Measurements from ENCODE around the gene ZNF729.
"Not testable (repeated sequence)": the region's sequence is repeated elsewhere in the genome, so short reads cannot be mapped to it uniquely, and the experiment has no call there.

The ZNF729 gene

DNA sequence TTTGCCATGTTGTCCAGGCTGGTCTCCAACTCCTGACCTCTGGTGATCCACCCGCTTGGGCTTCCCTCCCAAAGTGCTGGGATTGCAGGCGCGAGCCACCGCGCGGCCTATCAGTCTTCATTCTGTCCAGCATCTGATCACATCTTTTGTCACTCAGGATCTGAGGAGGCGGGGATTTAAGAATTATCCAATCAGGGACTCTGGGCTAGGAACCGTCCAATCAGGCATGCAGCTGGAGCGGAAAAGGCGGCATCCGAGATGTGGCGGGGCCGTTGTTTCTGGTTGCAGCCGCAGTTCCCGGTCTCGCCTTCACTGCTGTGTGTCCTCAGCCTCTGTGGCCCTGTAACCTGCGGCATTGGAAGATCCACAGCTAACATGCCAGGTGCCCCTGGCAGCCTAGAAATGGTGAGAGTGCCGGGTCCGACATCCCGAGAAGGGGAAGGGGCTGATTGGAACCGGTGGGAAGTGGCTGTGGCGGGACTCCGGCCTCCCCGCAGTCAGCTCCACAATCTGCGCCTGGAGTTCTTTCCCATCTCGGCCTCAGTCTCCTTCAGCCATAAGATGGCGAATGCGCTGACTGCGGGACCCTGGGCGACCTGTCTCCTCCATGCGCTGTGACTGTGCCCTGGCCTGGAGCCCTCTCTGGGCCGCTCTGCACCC is at the start of gene ZNF729:
Gene ZNF729 (plus strand): TSS at position 291 of the 660 bp plus-strand sequence. CDS start 85 bp downstream, at position 376.
- no peak for DNase-seq (ENCODE audit: low read depth in 2 of 3, low spot score in 2 of 3)

DNA sequence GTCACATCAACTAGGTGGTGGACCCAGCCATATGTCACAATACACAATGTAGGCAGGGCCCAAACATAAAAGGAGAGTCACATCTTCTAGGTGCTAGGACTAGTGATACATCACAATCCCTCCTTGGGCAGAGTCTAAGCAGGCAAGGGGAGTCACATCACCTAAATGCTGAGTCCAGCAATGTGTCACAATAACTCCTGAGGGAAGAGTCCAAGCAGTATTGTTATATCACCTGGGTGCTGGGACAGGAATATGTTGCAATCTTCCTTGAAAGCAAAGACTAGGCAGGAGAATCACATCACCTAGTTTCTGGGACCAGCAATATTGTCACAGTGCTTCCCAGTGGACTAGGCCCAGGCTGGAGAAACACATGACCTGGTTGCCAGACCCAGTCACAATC is 29.4 kb upstream of the ZNF729 start:
- DNase-seq (ENCODE audit: low read depth in 2 of 3, low spot score in 2 of 3): no peak

DNA sequence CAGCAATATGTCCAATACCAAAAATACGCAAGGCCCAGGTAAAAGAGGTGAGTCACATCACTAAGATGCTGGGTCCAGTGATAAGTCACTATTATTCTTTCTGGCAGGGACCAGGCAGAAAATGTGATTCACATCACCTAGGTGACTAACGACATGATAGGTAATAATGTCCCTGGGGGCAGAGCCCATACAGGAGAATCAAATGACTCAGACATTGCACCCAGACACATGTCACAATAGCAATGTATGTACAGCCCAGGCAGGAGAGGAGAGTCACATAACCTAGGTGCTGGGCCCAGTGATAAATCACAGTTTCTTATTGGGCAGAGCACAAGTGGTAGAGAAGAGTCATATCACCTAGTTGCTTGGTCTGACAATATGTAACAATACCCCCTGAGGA is 28.9 kb upstream of the ZNF729 start:
- no peak for DNase-seq (ENCODE audit: low read depth in 2 of 3, low spot score in 2 of 3)

DNA sequence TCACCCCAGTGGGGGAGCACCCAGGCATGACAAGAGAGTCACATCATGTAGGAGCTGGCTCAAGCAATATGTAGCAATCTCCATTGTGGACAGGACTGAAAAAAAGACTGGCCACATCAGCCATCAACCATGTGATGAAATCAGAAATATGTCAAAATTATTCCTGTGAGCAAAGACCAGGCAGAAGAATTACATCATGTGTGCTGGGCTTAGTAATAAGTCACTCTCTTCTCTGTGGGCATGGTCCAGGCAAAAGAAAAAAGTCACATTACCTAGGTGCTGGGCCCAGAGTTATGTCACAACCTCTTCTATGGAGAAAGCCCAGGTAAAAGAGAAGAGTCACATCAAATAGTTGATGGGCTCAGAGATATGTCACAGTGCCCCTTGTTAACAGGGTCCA is 28.3 kb upstream of the ZNF729 start:
- DNase-seq (ENCODE audit: low read depth in 2 of 3, low spot score in 2 of 3): no peak

DNA sequence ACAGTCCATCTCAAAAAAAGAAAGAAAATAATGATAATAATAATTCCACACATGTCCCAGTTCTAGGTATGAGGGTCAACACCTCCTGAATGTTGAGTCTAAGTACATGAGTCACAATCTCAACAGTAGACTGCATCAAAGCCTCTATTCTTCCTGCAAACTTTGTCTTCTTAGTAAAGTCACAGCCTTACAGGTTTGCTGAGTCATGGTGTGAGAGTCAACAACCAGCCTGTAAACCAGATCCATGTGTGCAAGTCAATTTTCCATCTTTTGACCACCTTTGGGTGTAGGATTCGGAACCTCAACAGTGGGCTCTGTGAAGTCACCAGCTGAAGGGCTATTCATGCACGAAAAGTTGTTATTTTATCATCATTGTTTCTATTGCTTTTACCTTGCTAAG is 25.7 kb upstream of the ZNF729 start:
- DNase-seq (ENCODE audit: low read depth in 2 of 3, low spot score in 2 of 3): no peak

DNA sequence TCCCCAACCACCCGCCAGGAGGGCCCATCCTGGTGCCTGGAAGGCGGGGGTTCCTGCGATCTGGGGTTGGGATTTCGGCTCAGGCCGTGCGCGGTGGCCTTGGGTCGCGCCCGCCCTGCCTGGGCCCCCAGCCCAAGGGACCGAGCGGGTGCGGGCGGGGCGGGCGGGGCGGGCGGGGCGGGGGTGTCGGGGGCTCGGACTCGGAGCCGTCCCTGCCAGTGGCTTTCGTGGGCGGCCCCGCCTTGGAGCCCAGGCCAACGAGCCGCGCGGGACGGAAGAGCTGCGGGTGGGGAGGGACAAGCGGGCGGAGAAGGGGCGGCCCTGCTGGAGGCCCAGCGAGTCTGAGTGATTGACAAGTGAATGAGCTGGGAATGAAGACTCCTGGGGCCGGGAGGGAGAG is 24.6 kb upstream of the ZNF729 start:
- no peak for DNase-seq (ENCODE audit: low read depth in 2 of 3, low spot score in 2 of 3)

DNA sequence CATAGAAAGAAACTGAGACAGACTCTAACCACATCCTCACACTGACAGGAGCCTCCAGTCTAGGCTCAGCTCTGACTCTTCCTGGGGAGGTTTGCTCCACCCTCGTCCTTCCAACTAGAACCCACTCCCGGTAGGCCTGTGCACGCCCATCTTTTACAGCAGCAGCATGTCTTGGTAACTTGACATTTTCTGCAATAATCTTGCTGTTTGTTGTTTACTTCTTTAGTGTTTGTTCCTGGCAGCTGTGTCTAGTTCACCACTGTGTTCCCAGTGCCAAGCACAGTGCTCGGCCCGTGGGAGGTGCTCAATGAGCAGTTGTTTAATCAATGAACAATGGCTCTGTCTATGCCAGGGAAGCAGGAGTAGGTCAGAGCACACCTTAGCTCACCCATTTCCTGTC is 23.1 kb upstream of the ZNF729 start:
- no peak for DNase-seq (ENCODE audit: low read depth in 2 of 3, low spot score in 2 of 3)

DNA sequence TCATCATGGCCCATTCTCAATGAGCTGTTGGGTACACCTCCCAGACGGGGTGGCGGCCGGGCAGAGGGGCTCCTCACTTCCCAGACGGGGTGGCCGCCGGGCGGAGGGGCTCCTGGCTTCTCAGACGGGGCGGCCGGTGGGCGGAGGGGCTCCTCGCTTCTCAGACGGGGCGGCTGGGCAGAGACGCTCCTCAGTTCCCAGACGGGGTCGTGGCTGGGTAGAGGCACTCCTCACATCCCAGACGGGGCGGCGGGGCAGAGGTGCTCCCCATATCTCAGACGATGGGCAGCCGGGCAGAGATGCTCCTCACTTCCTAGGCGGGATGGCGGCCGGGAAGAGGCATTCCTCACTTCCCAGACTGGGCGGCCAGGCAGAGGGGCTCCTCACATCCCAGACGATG is 35.3 kb downstream of the ZNF729 start:
- not testable (repeated sequence) for DNase-seq (ENCODE audit: low read depth in 2 of 3, low spot score in 2 of 3)

DNA sequence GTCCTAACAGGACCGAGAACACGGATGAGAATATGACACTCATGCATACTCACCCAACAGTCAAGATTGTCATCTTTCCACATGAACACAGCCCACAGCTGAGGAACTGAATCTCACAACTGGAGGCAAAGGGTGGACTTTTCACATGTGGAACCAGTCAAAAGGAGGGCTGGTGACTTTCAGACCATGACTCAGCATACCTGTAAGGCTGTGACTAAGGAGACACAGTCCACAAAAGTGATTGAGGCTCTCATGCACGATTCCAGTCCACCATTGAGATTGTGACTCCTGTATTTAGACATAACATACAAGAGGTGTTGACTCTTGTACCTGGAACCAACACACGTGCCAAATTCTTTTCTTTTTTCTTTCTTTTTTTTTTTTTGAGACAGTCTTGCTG is 40.0 kb downstream of the ZNF729 start:
- no peak for DNase-seq (ENCODE audit: low read depth in 2 of 3, low spot score in 2 of 3)

DNA sequence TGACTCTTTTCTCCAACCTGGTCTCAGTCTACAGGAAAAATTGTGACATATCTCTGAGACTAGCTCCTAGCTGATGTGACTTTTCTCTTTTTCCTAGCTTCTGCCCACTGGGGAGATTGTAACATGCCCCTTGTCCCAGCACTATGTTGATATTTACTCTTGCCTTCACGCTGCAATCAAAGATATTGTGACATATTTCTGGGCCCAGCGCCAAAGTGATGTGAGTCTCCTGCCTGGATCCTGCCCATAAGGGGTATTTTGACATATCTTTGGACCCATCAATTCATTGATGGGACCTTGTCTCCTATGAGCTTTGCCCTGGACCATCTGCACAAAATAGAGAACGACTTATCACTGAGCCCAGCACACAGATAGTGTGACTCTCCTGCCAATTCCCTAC is 41.1 kb downstream of the ZNF729 start:
- DNase-seq (ENCODE audit: low read depth in 2 of 3, low spot score in 2 of 3): no peak

DNA sequence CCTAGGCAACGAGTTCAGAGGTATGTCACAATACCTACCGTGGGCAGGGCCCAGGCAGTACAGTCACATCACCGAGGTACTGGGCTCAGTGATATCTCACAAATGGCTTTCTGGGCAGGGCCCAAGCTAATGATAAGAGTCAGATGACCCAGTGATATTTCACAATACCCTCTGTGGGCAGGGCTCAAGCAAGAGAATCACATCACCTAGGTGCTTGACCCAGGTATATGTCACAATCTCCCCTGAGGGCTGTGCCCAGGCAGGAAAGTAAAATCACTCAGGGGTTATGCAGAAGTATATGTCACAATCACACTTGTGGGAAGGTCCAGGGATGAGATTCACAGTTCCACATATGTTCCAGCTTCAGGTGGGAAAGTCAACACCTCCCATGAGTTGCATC is 45.3 kb downstream of the ZNF729 start:
- DNase-seq (ENCODE audit: low read depth in 2 of 3, low spot score in 2 of 3): no peak

DNA sequence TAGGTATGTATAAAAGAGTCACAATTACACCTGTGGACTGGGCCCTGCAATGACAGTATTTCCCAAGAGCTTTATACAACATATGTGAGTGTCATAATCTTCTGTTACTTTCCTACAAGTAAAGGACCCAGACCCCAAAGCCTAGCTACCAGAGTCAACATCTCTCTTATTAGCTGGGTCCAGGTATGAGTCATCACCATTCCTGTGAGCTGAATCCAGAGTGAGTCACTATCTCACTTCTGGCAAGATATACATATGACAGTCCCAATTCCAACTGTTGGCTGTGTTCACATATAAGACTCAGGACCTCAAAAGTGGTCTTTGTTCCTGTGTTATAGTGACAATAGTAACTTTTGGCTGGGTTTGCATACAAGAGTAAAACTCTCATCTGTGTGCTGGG is 46.7 kb downstream of the ZNF729 start:
- no peak for DNase-seq (ENCODE audit: low read depth in 2 of 3, low spot score in 2 of 3)

DNA sequence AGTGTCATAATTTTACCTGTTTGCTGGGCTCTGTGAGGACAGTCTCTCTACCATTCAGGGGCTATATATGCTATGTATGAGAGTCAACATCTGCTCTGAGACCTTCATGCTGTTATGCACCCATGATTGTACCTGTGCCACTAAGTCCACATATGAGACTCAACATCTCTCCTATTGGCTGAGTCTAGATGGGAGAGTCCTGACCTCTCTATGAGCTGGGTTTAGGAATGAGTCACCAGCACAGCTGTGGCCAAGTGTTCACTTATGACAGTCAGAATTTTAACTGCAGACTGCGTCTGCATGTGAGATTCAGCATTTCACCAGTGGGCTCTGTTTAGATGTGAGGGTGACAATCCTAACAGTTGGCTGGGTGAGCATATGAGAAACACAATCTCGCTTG is 49.5 kb downstream of the ZNF729 start:
- no peak for DNase-seq (ENCODE audit: low read depth in 2 of 3, low spot score in 2 of 3)

DNA sequence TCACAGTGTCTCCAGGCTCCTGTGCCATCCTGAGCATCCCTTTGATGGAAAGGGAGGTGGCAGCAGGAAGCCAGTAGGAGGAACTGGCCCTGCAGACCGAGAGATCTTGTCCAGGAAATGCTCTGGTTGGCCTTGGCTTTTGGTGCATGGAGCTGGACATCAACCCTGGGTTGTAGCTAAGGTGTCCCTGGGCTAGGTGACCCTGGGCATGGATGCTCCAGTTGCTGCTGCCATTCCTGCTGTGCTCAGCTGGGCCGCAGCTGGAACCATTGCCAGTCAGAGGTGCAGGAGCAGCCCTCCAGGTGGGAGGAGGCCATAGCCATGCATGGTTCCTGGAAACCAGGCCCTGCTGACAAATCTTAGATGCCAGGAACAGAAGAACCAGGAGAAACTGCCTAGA is 68.4 kb downstream of the ZNF729 start:
- DNase-seq (ENCODE audit: low read depth in 2 of 3, low spot score in 2 of 3): no peak

Data from activated CD8-positive, alpha-beta memory T cell treated with anti-CD3 and anti-CD28 coated beads for 48 hours (primary cell).